Measurements from ENCODE around the gene TNNI3K. TPM values are rescaled to one million over a fixed set of nuclear protein-coding genes. Genes with fewer than 3 reads are reported as not detected.

Gene TNNI3K
- total RNA-seq, 1 experiment from 2014 or later = 0.49 TPM

DNA sequence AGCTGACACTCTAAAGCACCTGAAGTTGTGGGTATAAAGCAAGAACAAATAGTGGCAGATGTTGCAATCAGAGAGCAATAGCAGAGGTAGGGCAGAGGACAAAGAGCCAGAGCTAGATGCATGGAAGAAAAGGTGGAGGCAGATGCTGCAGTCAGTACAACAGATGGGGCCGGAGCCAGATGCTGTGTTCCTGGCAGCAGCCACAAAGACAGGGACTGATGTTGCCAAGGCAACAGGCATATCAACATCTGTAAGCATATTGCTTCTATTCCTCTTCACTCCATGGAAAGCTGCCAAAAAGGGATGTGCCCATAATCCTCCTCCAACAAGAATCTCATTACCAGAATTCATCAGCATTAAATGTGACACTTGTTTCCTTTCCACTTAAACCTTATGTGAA lies 108.0 kb downstream of the TNNI3K start:
- H3K9me2 ChIP-seq (ENCODE audit: insufficient read depth) = no peaks in the 10 kb centered on the region
- no peak overlapping the region for H3K4me3 ChIP-seq (replicated peaks in 1 of 2; ENCODE audit: low read depth in 1 of 2, low read length in 2 of 2)
- intact Hi-C loops (cut with micrococcal nuclease) = loop anchor here (1.0 kb wide), 1 partner anchor 23 kb away; no protein-coding TSS in a partner anchor
- no peak overlapping the region for H3K4me2 ChIP-seq (ENCODE audit: low read length)
- H3K27ac ChIP-seq (ENCODE audit: low read depth, low read length) = no peak overlapping the region
- no peaks in the 10 kb centered on the region for H3K27me3 ChIP-seq (ENCODE audit: insufficient read depth, low read length)
- no peak for ATAC-seq
- H3K9me3 ChIP-seq (ENCODE audit: control insufficient read depth in 1 of 2, insufficient read depth in 1 of 2, low read depth in 1 of 2, low read length in 2 of 2) = no peaks in the 10 kb centered on the region
- H4K20me1 ChIP-seq (ENCODE audit: insufficient read depth) = no peaks in the 10 kb centered on the region
- no peak for DNase-seq (ENCODE audit: low read depth, low spot score)
- RAD21 ChIA-PET (ENCODE audit: low non-redundant PET in 1 of 2, low total read pairs in 2 of 2, uncharacterized antibody in 2 of 2, unreplicated experiment in 2 of 2) = no interaction called here
- H3K79me2 ChIP-seq (ENCODE audit: insufficient read depth, low read length) = no peaks in the 10 kb centered on the region
- H2AFZ ChIP-seq (ENCODE audit: low read depth, low read length, poor library complexity, severe bottlenecking) = no peak overlapping the region
- no peak overlapping the region for H3K9ac ChIP-seq (ENCODE audit: low read length)
- no peaks in the 10 kb centered on the region for H3K36me3 ChIP-seq (ENCODE audit: control insufficient read depth in 1 of 2, insufficient read depth in 2 of 2, low read length in 2 of 2)
- no peaks in the 10 kb centered on the region for H3K4me1 ChIP-seq (ENCODE audit: control insufficient read depth in 1 of 2, insufficient read depth in 2 of 2, low read length in 2 of 2)
- TF ChIP-seq, protein P1, sequence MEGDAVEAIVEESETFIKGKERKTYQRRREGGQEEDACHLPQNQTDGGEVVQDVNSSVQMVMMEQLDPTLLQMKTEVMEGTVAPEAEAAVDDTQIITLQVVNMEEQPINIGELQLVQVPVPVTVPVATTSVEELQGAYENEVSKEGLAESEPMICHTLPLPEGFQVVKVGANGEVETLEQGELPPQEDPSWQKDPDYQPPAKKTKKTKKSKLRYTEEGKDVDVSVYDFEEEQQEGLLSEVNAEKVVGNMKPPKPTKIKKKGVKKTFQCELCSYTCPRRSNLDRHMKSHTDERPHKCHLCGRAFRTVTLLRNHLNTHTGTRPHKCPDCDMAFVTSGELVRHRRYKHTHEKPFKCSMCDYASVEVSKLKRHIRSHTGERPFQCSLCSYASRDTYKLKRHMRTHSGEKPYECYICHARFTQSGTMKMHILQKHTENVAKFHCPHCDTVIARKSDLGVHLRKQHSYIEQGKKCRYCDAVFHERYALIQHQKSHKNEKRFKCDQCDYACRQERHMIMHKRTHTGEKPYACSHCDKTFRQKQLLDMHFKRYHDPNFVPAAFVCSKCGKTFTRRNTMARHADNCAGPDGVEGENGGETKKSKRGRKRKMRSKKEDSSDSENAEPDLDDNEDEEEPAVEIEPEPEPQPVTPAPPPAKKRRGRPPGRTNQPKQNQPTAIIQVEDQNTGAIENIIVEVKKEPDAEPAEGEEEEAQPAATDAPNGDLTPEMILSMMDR (IDR thresholded peaks at IDR 0.05 in 2 of 3, conservative IDR thresholded peaks at IDR 0.05 in 1 of 3; ENCODE audit: borderline replicate concordance in 1 of 3, insufficient read depth in 1 of 3, low read depth in 2 of 3, low read length in 2 of 3) = no peak
- no peak for TF ChIP-seq FOSL1 (IDR thresholded peaks at IDR 0.05; ENCODE audit: low read depth)
- no peak for TF ChIP-seq POLR2AphosphoS5 (IDR thresholded peaks at IDR 0.05; ENCODE audit: low read depth, low read length)
- TF ChIP-seq CBX3 (IDR thresholded peaks at IDR 0.05; ENCODE audit: low read depth) = no peak
- TF ChIP-seq, protein P2, sequence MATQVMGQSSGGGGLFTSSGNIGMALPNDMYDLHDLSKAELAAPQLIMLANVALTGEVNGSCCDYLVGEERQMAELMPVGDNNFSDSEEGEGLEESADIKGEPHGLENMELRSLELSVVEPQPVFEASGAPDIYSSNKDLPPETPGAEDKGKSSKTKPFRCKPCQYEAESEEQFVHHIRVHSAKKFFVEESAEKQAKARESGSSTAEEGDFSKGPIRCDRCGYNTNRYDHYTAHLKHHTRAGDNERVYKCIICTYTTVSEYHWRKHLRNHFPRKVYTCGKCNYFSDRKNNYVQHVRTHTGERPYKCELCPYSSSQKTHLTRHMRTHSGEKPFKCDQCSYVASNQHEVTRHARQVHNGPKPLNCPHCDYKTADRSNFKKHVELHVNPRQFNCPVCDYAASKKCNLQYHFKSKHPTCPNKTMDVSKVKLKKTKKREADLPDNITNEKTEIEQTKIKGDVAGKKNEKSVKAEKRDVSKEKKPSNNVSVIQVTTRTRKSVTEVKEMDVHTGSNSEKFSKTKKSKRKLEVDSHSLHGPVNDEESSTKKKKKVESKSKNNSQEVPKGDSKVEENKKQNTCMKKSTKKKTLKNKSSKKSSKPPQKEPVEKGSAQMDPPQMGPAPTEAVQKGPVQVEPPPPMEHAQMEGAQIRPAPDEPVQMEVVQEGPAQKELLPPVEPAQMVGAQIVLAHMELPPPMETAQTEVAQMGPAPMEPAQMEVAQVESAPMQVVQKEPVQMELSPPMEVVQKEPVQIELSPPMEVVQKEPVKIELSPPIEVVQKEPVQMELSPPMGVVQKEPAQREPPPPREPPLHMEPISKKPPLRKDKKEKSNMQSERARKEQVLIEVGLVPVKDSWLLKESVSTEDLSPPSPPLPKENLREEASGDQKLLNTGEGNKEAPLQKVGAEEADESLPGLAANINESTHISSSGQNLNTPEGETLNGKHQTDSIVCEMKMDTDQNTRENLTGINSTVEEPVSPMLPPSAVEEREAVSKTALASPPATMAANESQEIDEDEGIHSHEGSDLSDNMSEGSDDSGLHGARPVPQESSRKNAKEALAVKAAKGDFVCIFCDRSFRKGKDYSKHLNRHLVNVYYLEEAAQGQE (IDR thresholded peaks at IDR 0.05; ENCODE audit: low read depth) = no peak
- TF ChIP-seq POLR2A (IDR thresholded peaks at IDR 0.05; ENCODE audit: borderline replicate concordance, extremely low read depth, insufficient read depth, insufficient read length) = no peak
- TF ChIP-seq JUND (IDR thresholded peaks at IDR 0.05) = no peak
- no peak for TF ChIP-seq ZFX (IDR thresholded peaks at IDR 0.05)
- no peak for TF ChIP-seq SP1 (IDR thresholded peaks at IDR 0.05; ENCODE audit: low read depth)
- no peak for TF ChIP-seq SIN3A (IDR thresholded peaks at IDR 0.05; ENCODE audit: low read depth)
- TF ChIP-seq ELF1 (IDR thresholded peaks at IDR 0.05; ENCODE audit: borderline replicate concordance, low read depth) = no peak
- TF ChIP-seq, protein P3, sequence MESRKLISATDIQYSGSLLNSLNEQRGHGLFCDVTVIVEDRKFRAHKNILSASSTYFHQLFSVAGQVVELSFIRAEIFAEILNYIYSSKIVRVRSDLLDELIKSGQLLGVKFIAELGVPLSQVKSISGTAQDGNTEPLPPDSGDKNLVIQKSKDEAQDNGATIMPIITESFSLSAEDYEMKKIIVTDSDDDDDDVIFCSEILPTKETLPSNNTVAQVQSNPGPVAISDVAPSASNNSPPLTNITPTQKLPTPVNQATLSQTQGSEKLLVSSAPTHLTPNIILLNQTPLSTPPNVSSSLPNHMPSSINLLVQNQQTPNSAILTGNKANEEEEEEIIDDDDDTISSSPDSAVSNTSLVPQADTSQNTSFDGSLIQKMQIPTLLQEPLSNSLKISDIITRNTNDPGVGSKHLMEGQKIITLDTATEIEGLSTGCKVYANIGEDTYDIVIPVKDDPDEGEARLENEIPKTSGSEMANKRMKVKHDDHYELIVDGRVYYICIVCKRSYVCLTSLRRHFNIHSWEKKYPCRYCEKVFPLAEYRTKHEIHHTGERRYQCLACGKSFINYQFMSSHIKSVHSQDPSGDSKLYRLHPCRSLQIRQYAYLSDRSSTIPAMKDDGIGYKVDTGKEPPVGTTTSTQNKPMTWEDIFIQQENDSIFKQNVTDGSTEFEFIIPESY (IDR thresholded peaks at IDR 0.05; ENCODE audit: extremely low read depth, insufficient replicate concordance, low read length) = no peak
- no peak for TF ChIP-seq TCF7L2 (IDR thresholded peaks at IDR 0.05; ENCODE audit: borderline replicate concordance, extremely low read depth, insufficient read depth, insufficient read length)
- BruUV-seq (replicated peaks) = no TSS peak
- POLR2A ChIA-PET = no interaction called here
- CTCF ChIA-PET = no interaction called here
